Vagina (tissue), 2 donors: ENCODE measurements around the gene CCDC92. TPM values are rescaled to one million over a fixed set of nuclear protein-coding genes. Genes with fewer than 3 reads are reported as not detected.

Experiments used
- DNase-seq, 2 donors: peaks; one replicate each; pipeline ENCODE4 v3.0.0-alpha.2; 2017; ENCODE audit errors: extremely low spot score in 2 of 2
- H3K27ac ChIP-seq: fragments of 200-600 bp; sonication (generic); one replicate; pipeline ENCODE4 v1.5.1; 2019
- H3K27me3 ChIP-seq: fragments of 200-600 bp; sonication (generic); one replicate; pipeline ENCODE4 v1.5.1; 2019
- H3K36me3 ChIP-seq, 2 donors: fragments of 200-600 bp; sonication (generic); one replicate each; pipeline ENCODE4 v1.5.1; 2017 to 2019
- H3K4me1 ChIP-seq: fragments of 200-600 bp; sonication (generic); one replicate; pipeline ENCODE4 v1.5.1; 2019
- H3K4me3 ChIP-seq, 2 donors: fragments of 200-600 bp; sonication (generic); 1 replicate in 1 of 2; 2 replicates in 1 of 2; pipeline ENCODE4 v1.5.1; 2016 to 2019
- H3K9me3 ChIP-seq: fragments of 200-600 bp; sonication (generic); one replicate; pipeline ENCODE4 v1.5.1; 2019
- POLR2A ChIP-seq, 2 donors: fragments of 450-650 bp; IDR thresholded peaks; one replicate each; pipeline ENCODE4 v1.6.1; 2017; ENCODE audit warnings: antibody characterized with exemption in 2 of 2, mild to moderate bottlenecking in 2 of 2, moderate library complexity in 2 of 2
- POLR2AphosphoS5 ChIP-seq, 2 donors: sonication (generic); formaldehyde crosslinking; IDR thresholded peaks; one replicate each; pipeline ENCODE4 v1.9.0; 2017; ENCODE audit warnings: antibody characterized with exemption in 2 of 2, mild to moderate bottlenecking in 2 of 2, low read depth in 1 of 2; ENCODE audit not compliant: insufficient read depth in 1 of 2
- intact Hi-C: fragments of 100-400 bp; cut with DNase I; formaldehyde crosslinking; loops from one replicate; pipeline ENCODE4 v1.15.1; 2023
- total RNA-seq: library from RNA; depleted of rRNA; stranded (reverse); fragments of >200 nt; gene quantifications from one replicate; pipeline ENCODE4 v1.2.3, GENCODE V29; 2016
- TF ChIP-seq, protein P1 (sequence below), 3 experiments: fragments of 450-650 bp in 2 of 3; fragments of 200-600 bp in 1 of 3; sonication (generic) in 1 of 3; IDR thresholded peaks; one replicate each; pipeline ENCODE4 v1.5.1; 2017 to 2019; ENCODE audit warnings: antibody characterized with exemption in 3 of 3, mild to moderate bottlenecking in 2 of 3, moderate library complexity in 2 of 3

Gene CCDC92
- total RNA-seq, 1 donor from 2014 or later, result 21.6 TPM

GRCh38 chr12:123896767-123897166 is 75.9 kb downstream of the CCDC92 start:
- H3K4me1 ChIP-seq, result no peaks in the 10 kb centered on the region
- no peaks in the 10 kb centered on the region for H3K9me3 ChIP-seq
- H3K36me3 ChIP-seq, result no peaks in the 10 kb centered on the region
- intact Hi-C loops, result no loop called here
- peak overlapping the region; percentile 48 for H3K27ac ChIP-seq
- DNase-seq, result no peak
- no peaks in the 10 kb centered on the region for H3K27me3 ChIP-seq
- peak overlapping the region in 1 of 2 donors; percentile 19 for H3K4me3 ChIP-seq
- TF ChIP-seq POLR2A (IDR thresholded peaks at IDR 0.05), result no peak
- TF ChIP-seq POLR2AphosphoS5 (IDR thresholded peaks at IDR 0.05; ENCODE audit: insufficient read depth in 1 of 2, low read depth in 1 of 2), result no peak
- TF ChIP-seq, protein P1, sequence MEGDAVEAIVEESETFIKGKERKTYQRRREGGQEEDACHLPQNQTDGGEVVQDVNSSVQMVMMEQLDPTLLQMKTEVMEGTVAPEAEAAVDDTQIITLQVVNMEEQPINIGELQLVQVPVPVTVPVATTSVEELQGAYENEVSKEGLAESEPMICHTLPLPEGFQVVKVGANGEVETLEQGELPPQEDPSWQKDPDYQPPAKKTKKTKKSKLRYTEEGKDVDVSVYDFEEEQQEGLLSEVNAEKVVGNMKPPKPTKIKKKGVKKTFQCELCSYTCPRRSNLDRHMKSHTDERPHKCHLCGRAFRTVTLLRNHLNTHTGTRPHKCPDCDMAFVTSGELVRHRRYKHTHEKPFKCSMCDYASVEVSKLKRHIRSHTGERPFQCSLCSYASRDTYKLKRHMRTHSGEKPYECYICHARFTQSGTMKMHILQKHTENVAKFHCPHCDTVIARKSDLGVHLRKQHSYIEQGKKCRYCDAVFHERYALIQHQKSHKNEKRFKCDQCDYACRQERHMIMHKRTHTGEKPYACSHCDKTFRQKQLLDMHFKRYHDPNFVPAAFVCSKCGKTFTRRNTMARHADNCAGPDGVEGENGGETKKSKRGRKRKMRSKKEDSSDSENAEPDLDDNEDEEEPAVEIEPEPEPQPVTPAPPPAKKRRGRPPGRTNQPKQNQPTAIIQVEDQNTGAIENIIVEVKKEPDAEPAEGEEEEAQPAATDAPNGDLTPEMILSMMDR (IDR thresholded peaks at IDR 0.05), result no peak

- DNase-seq, result no peak
- no peaks in the 10 kb centered on the region for H3K4me1 ChIP-seq
- no peaks in the 10 kb centered on the region for H3K36me3 ChIP-seq
- H3K9me3 ChIP-seq, result no peaks in the 10 kb centered on the region
- no peaks in the 10 kb centered on the region for H3K27me3 ChIP-seq
- no peak for TF ChIP-seq POLR2A (IDR thresholded peaks at IDR 0.05)
- TF ChIP-seq, protein P1 (IDR thresholded peaks at IDR 0.05), result no peak
- no peak overlapping the region for H3K27ac ChIP-seq
- intact Hi-C loops, result no loop called here
- no peak overlapping the region for H3K4me3 ChIP-seq
Measured at GRCh38 chr12:123895451-123895850, 77.2 kb downstream of the CCDC92 start.

GRCh38 chr12:123894823-123895345 is 77.7 kb downstream of the CCDC92 start:
- Histone ChIP-seq H3K36me3 (no peaks in the 10 kb centered on the region), H3K27ac (no peak overlapping the region), H3K9me3 (no peaks in the 10 kb centered on the region), H3K4me3 (no peak overlapping the region), H3K27me3 (no peaks in the 10 kb centered on the region), H3K4me1 (no peaks in the 10 kb centered on the region)
- intact Hi-C loops, result no loop called here
- no peak for DNase-seq
- TF ChIP-seq, protein P1 (IDR thresholded peaks at IDR 0.05), result no peak
- TF ChIP-seq POLR2AphosphoS5 (IDR thresholded peaks at IDR 0.05; ENCODE audit: insufficient read depth in 1 of 2, low read depth in 1 of 2), result no peak
- no peak for TF ChIP-seq POLR2A (IDR thresholded peaks at IDR 0.05)

DNA sequence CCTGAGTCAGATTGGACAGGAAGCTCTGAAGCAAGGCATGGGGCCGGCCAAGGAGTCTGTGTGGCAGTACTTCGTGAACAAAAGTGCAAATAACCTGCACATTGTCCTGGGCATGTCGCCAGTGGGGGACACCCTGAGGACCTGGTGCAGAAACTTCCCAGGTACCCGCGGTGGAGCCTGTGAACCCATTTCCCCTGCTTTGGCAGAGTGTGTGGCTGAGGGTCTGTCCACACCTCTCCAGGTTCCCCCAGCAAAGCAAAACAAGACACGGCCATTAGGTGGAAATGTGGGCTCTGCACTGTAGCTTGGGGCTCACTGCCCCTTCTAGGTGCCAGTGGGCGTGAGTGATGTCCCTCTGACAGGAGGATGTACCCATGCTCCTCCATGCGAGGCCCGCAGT is 79.4 kb downstream of the CCDC92 start:
- no peaks in the 10 kb centered on the region for H3K27me3 ChIP-seq
- H3K27ac ChIP-seq, result no peak overlapping the region
- no peak for DNase-seq
- no peaks in the 10 kb centered on the region for H3K36me3 ChIP-seq
- no peak overlapping the region for H3K4me3 ChIP-seq
- TF ChIP-seq, protein P1 (IDR thresholded peaks at IDR 0.05), result no peak
- TF ChIP-seq POLR2AphosphoS5 (IDR thresholded peaks at IDR 0.05; ENCODE audit: insufficient read depth in 1 of 2, low read depth in 1 of 2) (no peak), POLR2A (IDR thresholded peaks at IDR 0.05) (no peak)
- intact Hi-C loops, result no loop called here
- H3K4me1 ChIP-seq, result no peaks in the 10 kb centered on the region
- H3K9me3 ChIP-seq, result no peaks in the 10 kb centered on the region

- H3K36me3 ChIP-seq, result no peaks in the 10 kb centered on the region
- H3K4me3 ChIP-seq, result no peak overlapping the region
- no peaks in the 10 kb centered on the region for H3K9me3 ChIP-seq
- intact Hi-C loops, result no loop called here
- TF ChIP-seq POLR2A (IDR thresholded peaks at IDR 0.05), result no peak
- TF ChIP-seq, protein P1 (IDR thresholded peaks at IDR 0.05), result no peak
- no peak for TF ChIP-seq POLR2AphosphoS5 (IDR thresholded peaks at IDR 0.05; ENCODE audit: insufficient read depth in 1 of 2, low read depth in 1 of 2)
- no peak overlapping the region for H3K27ac ChIP-seq
- H3K27me3 ChIP-seq, result no peaks in the 10 kb centered on the region
- DNase-seq, result no peak
- no peaks in the 10 kb centered on the region for H3K4me1 ChIP-seq
Measured at GRCh38 chr12:123892853-123893252, 79.8 kb downstream of the CCDC92 start.
